GM19463 (cell line): Measurements from ENCODE around the gene CAPN12.
"Not testable (repeated sequence)": the region's sequence is repeated elsewhere in the genome, so short reads cannot be mapped to it uniquely, and the experiment has no call there.

Experiments
- ATAC-seq: cut with Tn5 transposase; IDR thresholded peaks from one replicate; pipeline ENCODE4 v1.9.1; 2021; ENCODE audit warnings: mild to moderate bottlenecking, moderate library complexity; ENCODE audit not compliant: unreplicated experiment

Gene CAPN12

GRCh38 chr19:38771569-38771968, 27.3 kb upstream of the CAPN12 start:
- not testable (repeated sequence) for ATAC-seq

GRCh38 chr19:38770949-38771275, 26.6 kb upstream of the CAPN12 start:
- not testable (repeated sequence) for ATAC-seq

- ATAC-seq: not testable (repeated sequence)
Measured at GRCh38 chr19:38770228-38770948, 26.1 kb upstream of the CAPN12 start.

GRCh38 chr19:38769635-38770211, 25.4 kb upstream of the CAPN12 start:
- no peak for ATAC-seq

GRCh38 chr19:38766276-38767047, 22.2 kb upstream of the CAPN12 start:
- no peak for ATAC-seq

GRCh38 chr19:38765214-38765613, 20.9 kb upstream of the CAPN12 start:
- ATAC-seq: no peak

GRCh38 chr19:38763795-38764220, 19.5 kb upstream of the CAPN12 start:
- no peak for ATAC-seq

- ATAC-seq: not testable (repeated sequence)
Measured at GRCh38 chr19:38761884-38762389, 17.7 kb upstream of the CAPN12 start.

- not testable (repeated sequence) for ATAC-seq
Measured at GRCh38 chr19:38760805-38761517, 16.7 kb upstream of the CAPN12 start.

- ATAC-seq: no peak
Measured at GRCh38 chr19:38759590-38760003, 15.3 kb upstream of the CAPN12 start.

- not testable (repeated sequence) for ATAC-seq
Measured at GRCh38 chr19:38754196-38754595, 9.9 kb upstream of the CAPN12 start.

GRCh38 chr19:38753783-38754182, 9.5 kb upstream of the CAPN12 start:
- not testable (repeated sequence) for ATAC-seq

- ATAC-seq: no peak
Measured at GRCh38 chr19:38745316-38745715, 1.0 kb upstream of the CAPN12 start.

GRCh38 chr19:38744874-38745273, 600 bp upstream of the CAPN12 start:
- ATAC-seq: no peak

GRCh38 chr19:38743394-38744297, 628 bp downstream of the CAPN12 start:
- ATAC-seq: no peak

- no peak for ATAC-seq
Measured at GRCh38 chr19:38742906-38743305, 1.4 kb downstream of the CAPN12 start.

GRCh38 chr19:38742296-38742695, 2.0 kb downstream of the CAPN12 start:
- ATAC-seq: no peak

- ATAC-seq: no peak
Measured at GRCh38 chr19:38741670-38742069, 2.6 kb downstream of the CAPN12 start.

GRCh38 chr19:38740932-38741331, 3.3 kb downstream of the CAPN12 start:
- no peak for ATAC-seq

GRCh38 chr19:38740257-38740592, 4.0 kb downstream of the CAPN12 start:
- no peak for ATAC-seq
